Eye (tissue), 1 donor: ENCODE data around the gene ZBTB8A.
"Not testable (repeated sequence)": the region's sequence is repeated elsewhere in the genome, so short reads cannot be mapped to it uniquely, and the experiment has no call there.

Experiments used
- DNase-seq: peaks from one replicate; pipeline ENCODE4 v3.0.0-alpha.2; 2015

The ZBTB8A gene

DNA sequence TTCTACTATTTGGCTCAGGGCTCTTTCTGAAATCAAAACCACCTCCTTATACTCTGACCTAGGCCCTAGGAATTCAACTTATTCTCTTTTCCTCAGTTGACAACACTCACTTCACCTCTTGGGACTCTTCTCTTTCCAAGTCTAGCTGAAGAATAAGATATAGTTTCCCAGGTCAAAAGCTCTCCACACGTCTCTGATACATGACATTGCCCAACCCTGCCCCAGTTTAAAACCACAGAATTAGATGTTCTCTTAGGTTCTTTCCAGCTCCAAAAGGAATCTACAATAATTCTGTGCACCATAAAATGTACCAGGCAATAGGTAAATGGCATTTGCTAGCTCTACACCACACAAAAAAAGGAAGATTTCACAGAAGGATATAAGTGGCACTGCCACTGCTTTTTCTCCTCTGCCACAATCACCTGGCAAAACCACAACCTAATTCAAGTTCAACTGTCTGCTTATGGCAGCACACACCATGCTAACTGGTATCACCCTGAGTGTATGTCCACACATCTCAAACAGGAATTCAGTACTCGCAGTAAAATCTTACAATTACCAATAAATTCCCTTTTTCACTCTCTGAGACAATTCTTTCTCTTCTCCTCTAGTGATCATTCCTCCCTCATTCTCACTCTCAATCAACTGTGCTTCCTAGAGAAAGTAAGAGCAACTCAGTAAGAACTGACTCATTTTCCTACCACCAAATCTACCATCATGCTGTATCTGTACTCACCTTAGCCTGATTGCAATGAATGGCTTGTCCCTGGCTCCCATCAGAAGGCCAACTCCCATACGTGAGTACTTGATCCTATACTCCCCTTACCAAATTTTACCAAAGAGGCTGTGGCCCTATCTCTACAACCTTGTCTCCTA, 83.8 kb downstream of the ZBTB8A start:
- DNase-seq = no peak

DNA sequence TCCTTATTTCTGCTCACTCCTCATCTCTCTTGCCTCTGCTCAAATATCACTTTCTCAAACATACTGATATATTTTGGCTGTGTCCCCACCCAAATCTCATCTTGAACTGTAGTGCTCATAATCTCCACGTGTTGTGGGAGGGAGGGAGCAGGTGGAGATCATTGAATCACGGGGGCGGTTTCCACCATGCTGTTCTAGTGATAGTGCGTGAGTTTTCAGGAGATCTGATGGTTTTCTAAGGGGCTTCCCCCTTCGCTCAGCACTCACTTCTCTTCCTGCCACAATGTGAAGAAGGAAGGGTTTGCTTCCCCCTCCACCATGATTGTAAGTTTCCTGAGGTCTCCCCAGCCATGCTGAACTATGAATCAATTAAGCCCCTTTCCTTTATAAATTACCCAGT, 84.5 kb downstream of the ZBTB8A start:
- no peak for DNase-seq

DNA sequence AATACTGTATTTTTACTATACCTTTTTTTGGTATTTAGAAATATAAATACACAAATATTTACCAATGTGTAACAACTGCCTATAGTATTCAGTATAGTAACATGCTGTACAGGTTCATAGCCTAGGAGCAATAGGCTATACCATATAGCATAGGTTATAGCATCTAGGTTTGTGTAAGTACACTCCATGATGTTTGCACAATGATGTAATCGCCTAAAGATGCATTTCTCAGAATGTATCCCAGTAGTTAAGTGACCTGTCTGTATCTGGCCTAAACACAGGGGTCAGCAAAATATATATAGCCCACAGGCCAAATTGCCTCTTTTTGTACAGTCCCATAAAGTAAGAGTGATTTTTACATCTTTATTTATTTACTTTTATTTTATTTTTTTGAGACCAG, 86.9 kb downstream of the ZBTB8A start:
- no peak for DNase-seq

DNA sequence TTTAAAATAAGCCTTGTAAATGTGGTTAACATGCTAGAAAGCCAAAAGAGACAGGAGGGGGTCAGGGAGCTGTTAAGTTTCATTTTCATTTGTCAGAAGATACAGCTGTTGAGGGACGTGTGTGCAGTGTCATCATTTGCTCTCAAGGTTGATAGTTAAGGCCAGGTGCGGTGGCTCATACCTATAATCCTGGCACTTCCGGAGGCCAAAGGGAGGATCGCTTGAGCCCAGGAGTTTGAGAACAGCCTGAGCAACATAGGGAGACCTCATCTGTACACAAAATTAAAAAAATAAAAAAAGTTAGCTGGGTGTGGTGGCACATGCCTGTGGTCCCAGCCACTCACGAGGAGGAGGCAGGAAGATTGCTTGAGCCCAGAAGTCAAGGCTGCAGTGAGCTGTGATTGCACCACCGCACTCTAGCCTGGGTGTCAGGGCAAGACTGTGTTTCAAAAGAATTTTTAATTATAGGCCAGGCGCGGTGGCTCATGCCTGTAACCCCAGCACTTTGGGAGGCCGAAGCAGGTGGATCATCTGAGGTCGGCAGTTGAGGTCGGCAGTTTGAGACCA, 88.5 kb downstream of the ZBTB8A start:
- DNase-seq = no peak

DNA sequence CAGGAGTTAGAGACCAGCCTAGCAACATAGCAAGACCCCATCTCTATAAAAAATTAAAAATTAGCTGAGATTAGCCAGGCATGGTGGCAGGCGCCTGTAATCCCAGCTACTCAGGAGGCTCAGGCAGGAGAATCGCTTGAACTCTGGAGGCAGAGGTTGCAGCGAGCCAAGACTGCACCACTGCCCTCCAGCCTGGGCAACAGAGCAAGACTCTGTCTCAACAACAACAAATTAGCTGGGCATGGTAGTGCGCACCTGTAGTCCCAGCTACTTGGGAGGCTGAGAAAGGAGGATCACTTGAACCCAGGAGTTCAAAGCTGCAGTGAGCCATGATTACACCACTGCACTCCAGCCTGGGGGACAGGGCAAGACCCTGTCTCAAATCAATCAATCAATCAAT, 90.9 kb downstream of the ZBTB8A start:
- not testable (repeated sequence) for DNase-seq

DNA sequence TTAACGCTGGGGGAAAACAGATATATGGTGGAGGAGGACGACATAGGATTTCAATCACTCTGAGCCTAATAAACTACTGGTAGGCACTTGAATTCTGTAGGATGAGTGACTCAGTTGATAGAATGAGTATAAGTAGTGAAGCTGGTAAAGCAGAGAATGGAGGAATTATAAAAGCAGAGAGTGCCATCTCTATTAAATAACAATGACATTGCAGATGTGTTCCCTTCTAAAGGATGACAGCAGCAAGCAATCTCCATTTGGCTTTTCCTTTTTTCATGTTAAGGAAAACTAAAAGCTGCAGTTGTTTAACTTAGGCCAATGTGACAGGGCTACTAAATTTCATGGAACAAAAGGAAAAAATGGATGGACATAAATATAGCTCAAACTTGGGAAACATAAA, 93.6 kb downstream of the ZBTB8A start:
- DNase-seq = no peak

DNA sequence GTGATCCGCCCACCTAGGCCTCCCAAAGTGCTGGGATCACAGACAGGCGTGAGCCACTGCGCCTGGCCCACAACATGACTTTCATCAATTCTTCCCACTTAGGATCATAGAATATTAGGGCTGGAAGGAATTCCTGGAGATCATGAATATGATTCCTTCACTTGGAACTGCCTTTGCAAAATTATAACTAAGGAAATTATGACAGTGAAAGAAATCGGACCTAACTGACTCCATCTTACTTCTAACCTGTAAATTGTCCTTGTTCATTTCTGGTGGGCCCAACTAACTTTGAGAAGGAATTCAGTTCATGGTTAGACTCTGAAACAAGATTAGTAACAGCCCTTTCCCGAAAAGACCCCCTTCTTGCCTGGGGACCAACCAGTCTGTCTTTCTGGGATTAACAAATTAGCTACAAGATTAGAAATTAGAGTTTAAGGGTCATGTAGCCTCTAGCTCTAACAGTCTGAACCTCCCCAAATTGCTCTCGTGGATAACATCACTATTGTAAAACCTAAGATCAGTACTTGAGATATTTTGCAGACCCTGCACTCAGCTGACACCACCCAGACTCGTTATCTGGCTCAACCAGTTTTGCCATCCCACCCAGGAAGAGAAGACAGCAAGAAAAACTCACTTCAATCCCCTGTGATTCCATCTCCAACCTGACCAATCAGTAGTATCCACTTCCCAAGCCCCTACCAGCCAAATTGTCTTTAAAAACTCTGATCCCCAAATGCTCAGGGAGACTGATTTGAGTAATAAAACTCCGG, 96.5 kb downstream of the ZBTB8A start:
- DNase-seq = no peak

DNA sequence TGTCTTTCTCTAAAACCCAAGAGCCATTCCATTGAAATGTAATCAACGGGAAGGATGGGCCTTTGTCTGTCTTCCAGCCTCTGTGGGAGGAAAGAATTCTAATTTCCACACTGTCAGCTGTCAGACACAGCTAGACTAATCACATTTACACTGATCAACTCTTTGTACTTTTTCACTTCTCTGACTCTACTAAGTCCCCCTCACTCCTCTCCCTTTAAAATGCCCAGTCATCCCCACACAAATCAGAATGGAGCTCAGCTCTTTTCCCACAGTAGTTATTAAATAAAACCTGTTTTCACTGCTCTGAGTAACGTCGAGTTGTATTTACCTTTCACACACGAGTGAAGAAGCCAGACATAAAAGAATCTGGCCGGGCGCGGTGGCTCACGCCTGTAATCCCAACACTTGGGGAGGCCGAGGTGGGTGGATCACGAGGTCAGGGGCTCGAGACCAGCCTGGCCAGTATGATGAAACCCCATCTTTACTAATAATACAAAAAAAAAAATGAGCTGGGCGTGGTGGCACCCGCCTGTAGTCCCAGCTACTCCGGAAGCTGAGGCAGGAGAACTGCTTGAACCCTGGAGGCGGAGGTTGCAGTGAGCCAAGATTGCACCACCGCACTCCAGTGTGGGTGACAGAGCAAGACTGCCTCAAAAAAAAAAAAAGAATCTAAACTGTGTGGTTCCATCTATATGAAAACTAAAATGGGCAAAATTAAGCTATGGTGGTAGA, 97.9 kb downstream of the ZBTB8A start:
- no peak for DNase-seq

DNA sequence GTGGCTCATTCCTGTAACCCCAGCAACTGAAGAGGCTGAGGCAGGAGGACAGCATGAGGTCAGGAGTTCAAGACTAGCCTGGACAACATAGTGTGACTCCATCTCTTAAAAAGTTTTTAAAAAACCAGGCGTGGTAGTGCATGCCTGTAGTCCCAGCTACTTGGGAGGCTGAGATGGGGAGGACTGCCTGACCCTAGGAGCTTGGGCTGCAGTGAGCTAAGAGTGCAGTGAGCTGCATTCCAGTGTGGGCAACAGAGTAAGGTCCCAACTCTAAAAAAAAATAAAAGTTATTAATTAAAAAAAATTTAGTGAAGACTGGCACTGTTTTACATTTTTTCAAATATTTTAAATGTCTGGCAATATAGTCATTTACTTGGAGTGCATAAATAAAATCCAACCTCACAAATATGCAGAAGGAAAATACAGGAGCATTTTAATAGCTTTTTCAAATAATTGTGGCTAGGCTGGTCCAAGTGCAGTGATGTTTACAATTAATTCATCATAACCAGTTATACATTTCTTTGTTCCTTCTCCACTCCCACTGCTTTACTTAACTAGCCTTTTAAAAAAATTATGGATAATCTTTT, 100.4 kb downstream of the ZBTB8A start:
- DNase-seq = no peak

DNA sequence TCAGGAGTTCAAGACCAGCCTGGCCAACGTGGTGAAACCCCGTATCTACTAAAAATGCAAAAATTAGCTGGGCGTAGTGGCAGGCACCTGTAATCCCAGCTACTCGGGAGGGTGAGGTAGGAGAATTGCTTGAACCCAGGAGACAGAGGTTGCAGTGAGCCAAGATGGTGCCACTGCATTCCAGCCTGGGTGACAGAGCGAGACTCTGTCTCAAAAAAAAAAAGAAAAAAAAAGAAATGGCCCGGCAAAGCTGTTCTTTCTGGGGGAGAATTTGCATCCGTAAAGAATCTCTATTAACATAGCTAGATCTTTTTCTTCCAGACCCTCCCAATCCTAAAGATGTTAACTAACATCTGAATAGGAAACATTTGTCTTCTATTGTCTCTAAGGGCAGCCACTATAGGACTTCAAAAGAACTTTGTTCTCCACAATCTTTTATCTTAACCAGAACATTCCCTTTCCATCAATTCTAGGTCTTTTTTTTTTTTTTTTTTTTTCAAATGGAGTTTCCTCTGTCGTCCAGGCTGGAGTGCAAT, 103.1 kb downstream of the ZBTB8A start:
- not testable (repeated sequence) for DNase-seq

DNA sequence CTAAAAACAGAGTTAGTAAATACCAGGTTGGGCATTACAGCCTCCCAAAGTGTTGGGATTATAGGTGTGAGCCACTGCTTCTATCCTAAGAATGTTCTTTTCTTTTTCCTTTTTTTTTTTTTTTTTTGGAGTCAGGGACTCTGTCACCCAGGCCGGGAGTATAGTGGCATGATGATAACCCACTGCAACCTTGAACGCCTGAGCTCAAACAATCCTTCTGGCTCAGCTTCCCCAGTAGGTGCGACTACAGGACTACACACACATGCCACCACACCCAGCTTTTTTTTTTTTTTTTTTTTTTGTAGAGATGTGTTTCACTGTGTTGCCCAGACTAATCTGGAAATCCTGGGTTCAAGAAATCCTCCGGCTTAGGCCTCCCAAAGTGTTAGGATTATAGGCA, 105.2 kb downstream of the ZBTB8A start:
- DNase-seq = no peak

DNA sequence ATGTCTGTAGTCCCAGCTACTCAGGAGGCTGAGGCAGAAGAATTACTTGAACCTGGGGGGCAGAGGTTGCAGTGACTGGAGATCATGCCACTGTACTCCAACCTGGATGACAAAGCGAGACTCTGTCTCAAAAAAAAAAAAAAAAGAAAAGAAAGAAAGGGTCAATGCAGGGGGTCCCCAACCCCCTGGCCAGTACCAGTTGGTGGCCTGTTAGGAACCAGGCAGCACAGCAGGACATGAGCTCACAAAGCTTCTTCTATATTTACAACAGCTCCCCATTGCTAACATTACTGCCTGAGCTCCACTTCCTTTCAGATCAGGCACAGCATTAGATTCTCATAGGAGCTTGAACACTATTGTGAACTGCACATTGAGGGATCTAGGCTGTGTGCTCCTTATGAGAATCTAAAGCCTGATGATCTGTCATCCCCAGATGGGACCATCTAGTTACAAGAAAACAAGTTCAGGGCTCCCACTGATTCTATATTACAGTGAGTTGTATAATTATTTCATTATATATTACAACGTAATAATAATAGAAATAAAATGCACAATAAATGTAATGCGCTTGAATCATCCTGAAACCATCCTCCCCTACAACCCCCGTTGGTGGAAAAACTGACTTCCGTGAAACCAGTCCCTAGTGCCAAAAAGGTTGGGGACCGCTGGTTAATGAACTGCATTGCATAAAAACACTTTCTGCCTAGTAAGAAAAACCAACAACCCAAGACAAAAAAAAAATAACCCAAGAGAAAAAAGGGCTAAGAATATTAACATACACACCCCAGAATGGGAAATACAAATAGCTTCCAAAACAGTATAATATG, 108.3 kb downstream of the ZBTB8A start:
- no peak for DNase-seq

DNA sequence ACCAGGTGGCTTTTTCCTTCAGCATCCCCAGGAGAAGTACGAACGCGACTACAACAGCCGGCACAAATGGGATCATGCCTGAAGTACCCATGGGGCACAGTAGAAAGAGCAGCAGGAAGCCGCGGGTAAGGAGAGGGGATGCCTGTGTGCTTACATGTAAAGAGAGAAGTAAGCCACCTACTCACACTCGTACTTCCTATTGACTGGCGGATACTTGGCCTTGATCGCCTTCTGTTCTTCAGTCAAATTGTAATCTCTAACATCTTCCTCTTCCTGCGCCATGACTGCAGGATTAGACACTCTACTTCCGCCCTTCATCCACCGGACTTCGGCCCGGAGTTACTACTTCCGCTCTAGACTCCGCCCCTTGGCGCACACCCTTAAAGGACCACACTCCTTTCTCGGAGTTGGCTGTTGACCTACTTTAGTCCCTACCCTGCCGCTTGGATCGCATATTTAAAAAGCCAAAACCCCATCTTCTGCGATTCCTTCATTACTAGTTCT, 111.1 kb downstream of the ZBTB8A start, which contains the start of gene ZBTB8OS:
Gene ZBTB8OS (minus strand): TSS at position 303 of the 504 bp plus-strand sequence. CDS start 21 bp downstream, at position 282.
- peak; percentile 97 for DNase-seq

DNA sequence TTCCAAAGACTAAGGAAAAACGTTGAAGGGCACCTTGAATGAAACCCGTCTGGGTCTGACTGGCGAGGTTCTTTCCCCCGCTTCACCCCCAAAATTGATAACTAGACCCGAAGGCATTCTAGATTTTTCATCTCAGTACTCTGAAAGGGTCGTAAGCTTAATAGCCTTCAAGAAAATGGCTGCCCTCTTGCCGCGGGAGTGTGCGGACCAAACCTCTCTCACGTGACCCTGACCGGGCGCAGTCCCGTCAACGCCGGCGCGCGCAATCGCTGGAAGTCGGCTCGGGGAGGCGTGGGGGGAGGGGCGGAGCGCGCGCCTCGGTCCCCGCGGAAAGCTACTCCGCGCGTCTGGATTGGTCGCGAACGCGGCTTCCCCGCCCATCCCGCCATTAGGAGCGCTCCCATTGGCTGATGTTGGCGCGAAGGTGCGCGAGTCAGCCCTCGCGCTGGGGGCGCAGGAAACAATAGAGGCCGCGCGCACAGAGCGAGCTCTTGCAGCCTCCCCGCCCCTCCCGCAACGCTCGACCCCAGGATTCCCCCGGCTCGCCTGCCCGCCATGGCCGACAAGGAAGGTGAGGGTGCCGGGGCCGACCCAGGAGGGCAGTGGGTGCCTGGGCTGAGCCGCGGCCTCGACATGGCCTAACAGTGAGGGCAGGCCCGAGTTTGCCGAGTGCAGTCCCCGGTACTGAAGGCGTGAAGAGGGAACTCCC, 111.7 kb downstream of the ZBTB8A start, which contains the start of gene RBBP4:
Gene RBBP4 (plus strand): TSS at position 457 of the 709 bp plus-strand sequence. CDS start 99 bp downstream, at position 556.
- DNase-seq = peak; percentile 99

DNA sequence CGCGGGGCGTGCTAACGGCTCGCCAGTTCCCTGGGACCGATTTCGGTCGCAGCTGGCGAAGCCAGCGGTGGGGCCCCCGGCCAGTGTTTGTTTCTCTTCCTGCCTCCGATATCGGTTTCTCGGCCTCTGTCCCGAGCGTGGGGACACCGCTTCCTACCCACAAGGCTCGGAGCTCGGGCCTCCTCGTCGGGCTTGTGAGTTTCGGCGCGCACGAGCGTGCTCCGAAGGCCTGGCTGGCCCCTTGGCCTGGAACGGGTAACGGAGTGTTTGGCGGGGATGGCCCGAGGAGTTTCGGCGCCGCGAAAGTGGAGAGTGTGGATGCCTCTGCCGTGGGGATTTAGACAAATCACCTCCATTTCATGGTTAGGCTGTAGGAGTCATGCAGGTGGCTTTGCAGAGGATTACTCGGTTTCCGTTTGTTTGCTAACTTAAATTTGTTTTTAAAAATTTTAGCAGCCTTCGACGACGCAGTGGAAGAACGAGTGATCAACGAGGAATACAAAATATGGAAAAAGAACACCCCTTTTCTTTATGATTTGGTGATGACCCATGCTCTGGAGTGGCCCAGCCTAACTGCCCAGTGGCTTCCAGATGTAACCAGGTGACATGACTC, 112.3 kb downstream of the ZBTB8A start:
- no peak for DNase-seq

DNA sequence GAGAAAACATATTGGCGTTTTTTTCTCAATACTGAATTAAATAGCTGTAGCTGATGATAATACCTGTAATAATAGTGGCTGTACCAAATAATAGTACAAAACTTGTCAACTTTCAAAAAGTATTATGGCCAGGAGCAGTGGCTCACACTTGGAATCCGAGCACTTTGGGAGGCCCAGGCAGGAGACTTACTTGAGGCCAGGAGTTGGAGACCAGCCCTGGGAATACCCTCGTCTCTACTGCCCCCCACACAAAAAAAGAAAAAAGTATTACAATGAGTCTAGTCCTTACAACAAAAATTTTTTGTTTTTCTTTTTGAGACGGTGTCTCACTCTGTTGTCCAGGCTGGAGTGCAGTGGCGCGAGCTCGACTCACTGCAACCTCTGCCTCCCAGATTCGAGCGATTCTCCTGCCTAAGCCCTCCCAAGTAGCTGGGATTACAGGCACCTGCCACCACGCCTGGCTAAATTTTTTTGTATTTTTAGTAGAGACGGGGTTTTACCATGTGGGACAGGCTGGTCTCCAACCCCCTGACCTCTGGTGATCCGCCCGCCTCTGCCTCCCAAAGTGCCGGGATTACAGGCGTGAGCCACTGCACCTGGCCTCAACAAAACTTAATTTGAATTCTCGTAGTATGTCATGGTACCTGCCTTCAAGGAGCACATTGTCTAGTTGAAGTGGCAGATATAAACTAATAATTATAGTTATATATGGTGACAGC, 113.2 kb downstream of the ZBTB8A start:
- DNase-seq = no peak
